GM20000 (cell line): ENCODE results near the gene KSR2.

Source experiments
- DNase-seq: peaks from one replicate; pipeline ENCODE4 v3.0.0; 2012; ENCODE audit warnings: low spot score
- TF ChIP-seq, protein P1 (sequence below): IDR thresholded peaks from 2 replicates; pipeline ENCODE4 v1.5.1; 2012; ENCODE audit warnings: mild to moderate bottlenecking, control low read depth; ENCODE audit errors: extremely low read depth, missing control alignments

KSR2 gene

DNA sequence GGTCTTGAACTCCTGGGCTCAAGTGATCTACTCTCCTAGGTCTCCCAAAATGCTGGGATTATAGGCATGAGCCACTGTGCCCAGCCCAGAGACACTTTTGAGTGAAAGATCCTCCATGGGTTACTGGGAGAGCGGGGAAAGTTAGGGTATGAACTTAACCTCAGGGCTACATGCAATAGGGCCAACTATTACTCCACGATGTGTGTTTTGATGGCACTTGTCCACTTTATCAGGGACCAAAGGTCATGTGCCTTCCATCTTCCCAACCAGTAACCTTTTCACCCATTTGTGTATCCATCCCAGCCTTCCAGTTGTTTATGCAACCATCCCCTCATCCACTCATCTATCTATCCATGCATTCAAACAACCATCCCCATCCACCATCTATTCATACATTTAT lies 546.8 kb downstream of the KSR2 start:
- TF ChIP-seq, protein P1, sequence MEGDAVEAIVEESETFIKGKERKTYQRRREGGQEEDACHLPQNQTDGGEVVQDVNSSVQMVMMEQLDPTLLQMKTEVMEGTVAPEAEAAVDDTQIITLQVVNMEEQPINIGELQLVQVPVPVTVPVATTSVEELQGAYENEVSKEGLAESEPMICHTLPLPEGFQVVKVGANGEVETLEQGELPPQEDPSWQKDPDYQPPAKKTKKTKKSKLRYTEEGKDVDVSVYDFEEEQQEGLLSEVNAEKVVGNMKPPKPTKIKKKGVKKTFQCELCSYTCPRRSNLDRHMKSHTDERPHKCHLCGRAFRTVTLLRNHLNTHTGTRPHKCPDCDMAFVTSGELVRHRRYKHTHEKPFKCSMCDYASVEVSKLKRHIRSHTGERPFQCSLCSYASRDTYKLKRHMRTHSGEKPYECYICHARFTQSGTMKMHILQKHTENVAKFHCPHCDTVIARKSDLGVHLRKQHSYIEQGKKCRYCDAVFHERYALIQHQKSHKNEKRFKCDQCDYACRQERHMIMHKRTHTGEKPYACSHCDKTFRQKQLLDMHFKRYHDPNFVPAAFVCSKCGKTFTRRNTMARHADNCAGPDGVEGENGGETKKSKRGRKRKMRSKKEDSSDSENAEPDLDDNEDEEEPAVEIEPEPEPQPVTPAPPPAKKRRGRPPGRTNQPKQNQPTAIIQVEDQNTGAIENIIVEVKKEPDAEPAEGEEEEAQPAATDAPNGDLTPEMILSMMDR: no peak
- DNase-seq: no peak

DNA sequence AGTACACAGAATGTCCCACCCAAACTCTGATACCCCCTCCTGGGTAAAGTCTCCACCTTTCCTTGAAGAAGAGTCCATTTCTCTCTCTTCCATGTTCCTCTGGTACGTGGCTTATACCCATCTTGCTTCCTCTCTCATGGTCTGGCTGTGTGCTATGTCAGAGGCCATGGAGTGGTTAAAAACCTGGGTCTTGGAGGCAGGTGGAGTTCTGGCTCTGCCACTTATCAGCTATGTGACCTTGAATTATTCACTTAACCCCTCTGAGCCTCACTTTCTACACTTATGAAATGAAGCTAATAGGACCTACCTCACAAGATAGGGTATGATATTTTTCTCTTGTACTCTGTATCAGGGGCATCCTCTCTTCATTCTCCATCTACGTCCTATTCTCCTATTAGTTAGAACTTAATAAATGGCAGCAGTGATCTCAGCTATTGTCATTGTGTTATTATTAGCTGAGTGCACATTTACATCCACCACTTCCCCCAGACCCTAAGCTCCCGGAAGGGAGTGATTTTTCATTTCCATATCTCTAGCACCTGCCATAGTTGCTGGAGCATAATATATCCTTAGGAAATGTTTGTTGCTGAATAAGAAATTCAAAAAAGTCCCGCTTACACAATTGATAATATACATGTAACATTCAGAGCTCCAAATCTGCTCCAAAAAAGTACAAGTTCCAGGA lies 547.6 kb downstream of the KSR2 start:
- no peak for DNase-seq
- TF ChIP-seq, protein P1: no peak

DNA sequence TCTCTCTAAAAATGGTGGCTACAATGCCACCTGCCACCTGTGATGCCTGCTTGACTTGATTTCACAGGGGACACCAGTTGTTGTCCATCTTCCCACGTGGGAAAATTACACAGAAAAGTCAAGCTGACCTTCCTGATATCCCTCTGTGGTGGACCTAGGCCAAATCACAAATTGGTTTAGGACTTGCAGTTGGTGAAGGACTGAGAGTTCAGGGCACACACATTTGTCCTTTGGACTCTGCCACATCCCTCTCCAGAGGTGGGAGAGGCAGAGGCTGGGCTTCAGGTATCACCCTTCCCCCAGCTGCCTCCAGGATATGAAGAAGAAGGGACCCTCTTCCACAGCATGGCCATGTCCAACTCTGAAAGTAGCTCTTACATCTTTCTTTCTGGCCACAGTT lies 551.8 kb downstream of the KSR2 start:
- TF ChIP-seq, protein P1: no peak
- DNase-seq: no peak

DNA sequence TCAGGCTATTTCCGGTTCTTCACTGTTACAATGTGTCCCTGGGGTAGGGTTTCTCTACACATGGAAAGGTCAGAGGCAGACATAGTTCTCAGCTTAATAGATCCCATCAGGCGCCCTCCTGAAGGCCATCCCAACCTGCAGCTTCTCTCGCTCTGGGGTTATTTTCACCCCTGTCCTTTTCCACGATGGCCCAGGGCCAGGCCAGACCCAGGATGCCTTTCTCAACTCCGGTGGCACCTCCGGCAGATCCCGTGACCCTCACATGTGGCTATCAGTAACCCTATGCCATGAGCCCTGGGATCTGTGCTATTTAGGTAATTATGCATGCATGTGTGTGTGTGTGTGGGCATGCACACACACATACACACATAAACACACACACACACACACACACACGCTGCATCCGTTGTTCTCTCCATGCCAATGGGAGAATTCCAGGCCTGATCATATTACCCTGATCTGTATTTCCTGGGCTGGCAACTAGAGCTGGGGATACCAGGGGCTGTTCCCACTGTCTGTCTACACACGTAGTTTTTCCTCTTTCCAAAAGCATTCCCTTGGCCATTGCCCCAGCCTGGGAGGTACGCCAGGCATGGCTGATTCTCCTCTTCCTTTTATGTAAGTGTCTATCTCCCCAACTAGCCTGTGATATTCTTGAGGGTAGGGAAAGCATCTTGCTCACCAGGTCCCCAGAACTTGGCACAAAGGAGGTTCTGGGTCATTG lies 556.2 kb downstream of the KSR2 start:
- DNase-seq: no peak
- TF ChIP-seq, protein P1: no peak

DNA sequence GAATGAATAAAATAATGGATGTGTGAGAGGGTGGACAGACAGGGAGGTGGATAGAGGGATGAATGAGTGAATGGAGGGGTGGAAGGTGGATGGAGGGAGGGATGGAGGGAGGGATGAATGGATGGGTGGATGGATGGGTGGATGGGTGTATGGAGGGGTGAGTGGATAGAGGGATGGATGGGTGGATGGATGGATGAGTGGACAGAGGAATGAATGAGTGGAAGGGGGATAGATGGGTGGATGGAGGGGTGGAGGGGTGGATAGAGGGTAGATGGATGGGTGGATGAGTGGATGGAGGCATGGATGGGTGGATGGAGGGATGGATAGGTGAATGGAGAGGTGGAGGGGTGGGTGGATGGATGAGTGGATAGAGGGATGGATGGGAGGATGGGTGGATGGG lies 559.5 kb downstream of the KSR2 start:
- no peak for DNase-seq
- TF ChIP-seq, protein P1: no peak

DNA sequence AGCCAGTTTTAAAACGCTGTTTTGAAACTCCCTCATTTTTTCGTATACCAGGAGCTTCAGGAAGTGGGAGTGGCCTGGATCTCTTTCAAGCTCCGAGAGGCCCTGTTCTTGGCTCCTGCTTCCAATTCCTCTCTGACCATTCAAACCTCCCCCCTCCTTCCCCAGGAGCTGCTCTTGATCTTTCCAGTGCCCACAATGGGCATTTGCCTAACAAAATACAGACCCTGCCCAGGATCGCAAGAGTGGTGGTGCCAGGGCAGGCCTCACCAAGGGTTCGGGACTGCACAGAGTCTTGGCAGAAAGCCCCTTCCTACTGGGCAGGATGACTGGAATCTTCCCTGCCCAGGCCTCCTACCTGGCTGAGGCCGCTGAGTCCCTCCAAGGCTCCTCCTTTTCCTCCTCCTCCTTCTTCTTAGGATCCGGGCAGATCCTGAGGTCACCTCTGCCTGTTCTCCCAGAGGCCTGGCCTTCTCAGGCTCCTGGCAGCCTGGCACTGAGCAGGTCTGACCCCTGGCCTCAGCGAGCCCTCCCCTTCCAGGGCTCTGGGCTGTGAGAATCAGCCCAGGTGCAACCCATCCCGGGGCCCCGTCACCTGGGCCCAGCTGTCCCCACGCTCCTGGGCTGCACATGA lies 560.5 kb downstream of the KSR2 start:
- DNase-seq: no peak

More for the DNA sequence above, 560.5 kb downstream of the KSR2 start:
- TF ChIP-seq, protein P1: no peak
